ENCODE data around the gene WDR88. TPM values are rescaled to one million over a fixed set of nuclear protein-coding genes. Genes with fewer than 3 reads are reported as not detected.

WDR88 gene
- total and polyA plus RNA-seq, 2 of the 4 experiments (the other 2 are of a cell fraction), result not detected

DNA sequence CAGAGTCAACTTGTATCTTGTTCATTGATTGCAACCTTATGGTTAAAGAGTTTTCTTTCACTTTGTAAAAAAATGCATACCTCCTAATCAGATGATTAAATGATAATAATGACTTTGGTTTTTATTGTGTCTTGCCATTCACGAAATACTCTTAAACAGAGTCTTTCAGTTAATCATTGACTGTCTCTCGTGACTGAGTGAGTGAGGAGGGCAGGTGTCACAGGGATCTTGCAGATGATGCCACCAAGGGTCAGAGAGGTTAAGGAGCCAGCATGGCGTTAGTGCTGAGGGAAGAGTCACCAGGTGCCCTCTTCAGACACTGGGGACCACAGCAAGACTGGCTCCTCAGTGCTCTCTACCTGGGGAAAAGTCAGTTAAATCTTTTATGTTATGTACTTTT lies 42.9 kb upstream of the WDR88 start:
- WGBS, 2 experiments (ENCODE audit: extremely low coverage in 2 of 2, insufficient read length in 1 of 2), result 100% methylated on average over 1 of the region's 3 CpGs; no CpG with 5 or more reads in 1 of the 2 experiments

More for the DNA sequence above, 42.9 kb upstream of the WDR88 start:
- Histone ChIP-seq H4K5ac (ENCODE audit: low read depth, low read length) (no peak overlapping the region), H2AFZ (replicated peaks; ENCODE audit: low read length, poor library complexity) (no peak overlapping the region), H3K9me3 (ENCODE audit: control insufficient read depth, insufficient read depth, low read length) (no peaks in the 10 kb centered on the region), H2BK20ac (ENCODE audit: low read depth, low read length) (no peak overlapping the region), H3K9ac (ENCODE audit: low read depth, low read length) (no peak overlapping the region), H4K20me1 (ENCODE audit: insufficient read depth, low read length) (no peaks in the 10 kb centered on the region), H3K9me1 (ENCODE audit: insufficient read depth, low read length) (0 out of 2 replicates have a peak, but pooled peaks cover 4% of the 10 kb centered on the region), H3K4me1 (ENCODE audit: control insufficient read depth, insufficient read depth, low read length) (no peaks in the 10 kb centered on the region), H2AK5ac (ENCODE audit: low read depth, low read length) (no peak overlapping the region), H3K4me2 (ENCODE audit: low read depth, low read length) (no peak overlapping the region), H2BK15ac (ENCODE audit: low read depth, low read length) (no peak overlapping the region), H3K27me3 (ENCODE audit: control insufficient read depth, insufficient read depth, low read length) (no peaks in the 10 kb centered on the region), H2BK5ac (ENCODE audit: low read depth, low read length, poor library complexity, severe bottlenecking) (no peak overlapping the region), H2AK9ac (replicated peaks; ENCODE audit: low read depth, low read length, poor library complexity) (no peak overlapping the region), H3K14ac (replicated peaks; ENCODE audit: low read depth, low read length) (no peak overlapping the region), H2BK120ac (ENCODE audit: low read depth, low read length) (no peak overlapping the region), H3K27ac (ENCODE audit: insufficient read depth, low read length) (no peak overlapping the region), H3K79me1 (ENCODE audit: low read depth in 1 of 2, low read length in 2 of 2) (no peaks in the 10 kb centered on the region; a peak in 1 of 4 replicates), H3K56ac (ENCODE audit: extremely low read depth, insufficient read depth, low read length) (no peak overlapping the region), H4K8ac (ENCODE audit: low read depth in 2 of 2, low read length in 2 of 2) (no peak overlapping the region), H4K91ac (ENCODE audit: insufficient read depth, low read depth, low read length) (no peak overlapping the region), H3K23ac (ENCODE audit: low read depth, low read length) (no peak overlapping the region), H3K4me3 (ENCODE audit: insufficient read depth, low read depth, low read length) (no peak overlapping the region), H3K4ac (ENCODE audit: low read depth, low read length) (no peak overlapping the region), H3K36me3 (ENCODE audit: control insufficient read depth, insufficient read depth, low read length) (peaks cover 28% of the 10 kb centered on the region), H3K18ac (ENCODE audit: low read depth, low read length) (no peak overlapping the region)
- DNase-seq, result no peak
- intact Hi-C loops (cut with micrococcal nuclease), result loop anchor here (10.0 kb wide), 1 partner anchor 504 kb away; the partner anchor contains the start of gene PDCD5
- ChIA-PET POLR2A (ENCODE audit: unreplicated experiment) (no interaction called here), CTCF (no interaction called here)
- dilution Hi-C loops (cut with HindIII; ENCODE audit: low sequenced_read_pairs, unreplicated experiment), result no loop called here
- no peak for ATAC-seq (ENCODE audit: low read depth)
- BruUV-seq (replicated peaks), result no TSS peak
- TF ChIP-seq MAFK (IDR thresholded peaks at IDR 0.05; ENCODE audit: low read depth, low read length), result no peak
- TF ChIP-seq CEBPB (IDR thresholded peaks at IDR 0.05; ENCODE audit: low read depth, low read length), result no peak
- no peak for TF ChIP-seq RAD21 (IDR thresholded peaks at IDR 0.05; ENCODE audit: low read length)
- TF ChIP-seq SMC3 (IDR thresholded peaks at IDR 0.05; ENCODE audit: low read depth, low read length), result no peak
- TF ChIP-seq, protein P1, sequence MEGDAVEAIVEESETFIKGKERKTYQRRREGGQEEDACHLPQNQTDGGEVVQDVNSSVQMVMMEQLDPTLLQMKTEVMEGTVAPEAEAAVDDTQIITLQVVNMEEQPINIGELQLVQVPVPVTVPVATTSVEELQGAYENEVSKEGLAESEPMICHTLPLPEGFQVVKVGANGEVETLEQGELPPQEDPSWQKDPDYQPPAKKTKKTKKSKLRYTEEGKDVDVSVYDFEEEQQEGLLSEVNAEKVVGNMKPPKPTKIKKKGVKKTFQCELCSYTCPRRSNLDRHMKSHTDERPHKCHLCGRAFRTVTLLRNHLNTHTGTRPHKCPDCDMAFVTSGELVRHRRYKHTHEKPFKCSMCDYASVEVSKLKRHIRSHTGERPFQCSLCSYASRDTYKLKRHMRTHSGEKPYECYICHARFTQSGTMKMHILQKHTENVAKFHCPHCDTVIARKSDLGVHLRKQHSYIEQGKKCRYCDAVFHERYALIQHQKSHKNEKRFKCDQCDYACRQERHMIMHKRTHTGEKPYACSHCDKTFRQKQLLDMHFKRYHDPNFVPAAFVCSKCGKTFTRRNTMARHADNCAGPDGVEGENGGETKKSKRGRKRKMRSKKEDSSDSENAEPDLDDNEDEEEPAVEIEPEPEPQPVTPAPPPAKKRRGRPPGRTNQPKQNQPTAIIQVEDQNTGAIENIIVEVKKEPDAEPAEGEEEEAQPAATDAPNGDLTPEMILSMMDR (conservative IDR thresholded peaks at IDR 0.05; ENCODE audit: low read depth, low read length), result no peak
- no peak for TF ChIP-seq ELK1 (IDR thresholded peaks at IDR 0.05; ENCODE audit: borderline replicate concordance, low read depth, low read length)
- TF ChIP-seq POLR2A (IDR thresholded peaks at IDR 0.05; ENCODE audit: low read depth, low read length), result no peak
- TF ChIP-seq USF2 (IDR thresholded peaks at IDR 0.05; ENCODE audit: low read depth, low read length), result no peak
- no peak for TF ChIP-seq FOS (IDR thresholded peaks at IDR 0.05; ENCODE audit: low read depth, low read length)
- TF ChIP-seq RFX5 (IDR thresholded peaks at IDR 0.05; ENCODE audit: low read depth, low read length), result no peak
- TF ChIP-seq RCOR1 (IDR thresholded peaks at IDR 0.05; ENCODE audit: insufficient replicate concordance, low read length), result no peak
- no peak for TF ChIP-seq NFE2L2 (IDR thresholded peaks at IDR 0.05; ENCODE audit: low read depth, low read length)
- no peak for TF ChIP-seq CHD1 (IDR thresholded peaks at IDR 0.05; ENCODE audit: low read depth, low read length)
- no peak for TF ChIP-seq MXI1 (IDR thresholded peaks at IDR 0.05; ENCODE audit: borderline replicate concordance, low read depth, low read length)
- TF ChIP-seq MAZ (IDR thresholded peaks at IDR 0.05; ENCODE audit: borderline replicate concordance, low read depth, low read length), result no peak
- no peak for TF ChIP-seq BHLHE40 (IDR thresholded peaks at IDR 0.05; ENCODE audit: low read depth, low read length)
- in situ Hi-C loops (cut with MboI; ENCODE audit: low sequenced_read_pairs), result no loop called here

All from IMR-90 (cell line).